DND-41 (cell line): ENCODE results near the gene COL20A1.

Experiments
- ATAC-seq: fragments of 200-7000 bp; cut with Tn5 transposase; 3 replicates; pipeline ENCODE4 v1.9.1; 2021; ENCODE audit warnings: low read depth; ENCODE audit not compliant: insufficient read depth
- DNase-seq: peaks from one replicate; pipeline ENCODE4 v3.0.0-alpha.2; 2020
- H2AFZ ChIP-seq: 2 replicates; pipeline ENCODE4 v1.6.0; 2012; ENCODE audit warnings: low read depth, low read length
- H3K27ac ChIP-seq: 2 replicates; pipeline ENCODE4 v1.5.1; 2012; ENCODE audit warnings: low read length, inconsistent platforms
- H3K27me3 ChIP-seq: fragments of 200-600 bp; sonication (generic); 2 replicates; pipeline ENCODE4 v1.6.0; 2012; ENCODE audit warnings: low read length, mild to moderate bottlenecking, inconsistent platforms; ENCODE audit not compliant: insufficient read depth, poor library complexity
- H3K36me3 ChIP-seq: 2 replicates; pipeline ENCODE4 v1.5.1; 2012; ENCODE audit warnings: low read length, inconsistent platforms; ENCODE audit not compliant: insufficient read depth
- H3K4me1 ChIP-seq: 2 replicates; pipeline ENCODE4 v1.5.1; 2012; ENCODE audit warnings: mild to moderate bottlenecking, low read length; ENCODE audit not compliant: insufficient read depth
- H3K4me2 ChIP-seq: 2 replicates; pipeline ENCODE4 v1.6.0; 2012; ENCODE audit warnings: mild to moderate bottlenecking, moderate library complexity, low read length, inconsistent platforms; ENCODE audit not compliant: insufficient read depth
- H3K4me3 ChIP-seq, 2 experiments: fragments of 200-600 bp in 1 of 2; shearing (Covaris generic) in 1 of 2; 2 replicates each; pipeline ENCODE4 v1.5.1; 2012 to 2016; ENCODE audit warnings: inconsistent platforms in 2 of 2, low read length in 2 of 2, mild to moderate bottlenecking in 2 of 2, low read depth in 1 of 2, moderate library complexity in 1 of 2
- H3K79me2 ChIP-seq: 2 replicates; pipeline ENCODE4 v1.6.0; 2012; ENCODE audit warnings: low read length, inconsistent platforms; ENCODE audit not compliant: insufficient read depth
- H3K9ac ChIP-seq: 2 replicates; pipeline ENCODE4 v1.6.0; 2012; ENCODE audit warnings: low read depth, mild to moderate bottlenecking, inconsistent platforms, low read length, moderate library complexity
- H3K9me3 ChIP-seq: 2 replicates; pipeline ENCODE4 v1.5.1; 2012; ENCODE audit warnings: low read length, moderate library complexity, mild to moderate bottlenecking, inconsistent platforms; ENCODE audit not compliant: insufficient read depth, severe bottlenecking
- H4K20me1 ChIP-seq: 2 replicates; pipeline ENCODE4 v1.6.0; 2012; ENCODE audit warnings: low read length; ENCODE audit not compliant: insufficient read depth
- EZH2 ChIP-seq: IDR thresholded peaks from 3 replicates; pipeline ENCODE4 v1.6.1; 2012; ENCODE audit warnings: borderline replicate concordance, low read depth, mild to moderate bottlenecking, moderate library complexity, low read length, inconsistent platforms; ENCODE audit not compliant: severe bottlenecking
- TF ChIP-seq, protein P1 (sequence below): IDR thresholded peaks from 2 replicates; pipeline ENCODE4 v1.5.1; 2012; ENCODE audit warnings: borderline replicate concordance, low read length, moderate library complexity, mild to moderate bottlenecking; ENCODE audit not compliant: poor library complexity, severe bottlenecking; ENCODE audit errors: extremely low read depth

COL20A1 gene

DNA sequence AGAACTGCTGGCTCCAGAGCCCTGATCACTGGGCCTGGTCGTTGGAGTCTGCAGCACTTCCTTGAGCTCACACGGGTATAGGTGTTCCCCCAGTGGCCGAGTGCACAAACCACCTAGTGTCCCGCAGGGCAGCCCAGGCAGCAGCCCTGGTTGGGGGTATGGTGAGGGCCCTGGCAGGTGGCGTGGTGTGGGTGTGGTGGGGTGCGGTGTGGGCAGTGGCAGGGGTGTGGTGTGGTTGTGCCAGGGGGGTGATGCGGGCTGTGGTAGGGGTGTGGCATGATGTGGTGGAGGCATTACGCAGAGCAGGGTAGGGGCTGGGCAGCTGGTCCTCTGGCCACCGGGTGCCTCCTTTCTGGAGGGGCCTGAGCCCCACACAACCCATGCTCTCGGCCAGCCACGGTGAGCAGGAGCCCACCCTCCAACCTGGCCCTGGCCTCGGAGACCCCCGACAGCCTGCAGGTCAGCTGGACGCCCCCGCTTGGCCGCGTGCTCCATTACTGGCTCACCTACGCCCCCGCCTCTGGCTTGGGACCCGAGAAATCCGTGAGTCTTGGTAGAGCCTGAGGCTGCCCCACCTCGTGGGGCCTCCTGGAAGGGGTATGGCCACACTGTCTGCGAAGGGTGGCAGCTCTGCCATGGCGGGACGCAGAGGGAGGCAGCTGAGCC is 20.5 kb downstream of the COL20A1 start:
- H3K27me3 ChIP-seq, result no peaks in the 10 kb centered on the region
- no peak overlapping the region for H3K9ac ChIP-seq
- no peak overlapping the region for H3K4me2 ChIP-seq
- DNase-seq, result no peak
- H4K20me1 ChIP-seq, result peaks cover 9% of the 10 kb centered on the region
- H3K4me1 ChIP-seq, result no peaks in the 10 kb centered on the region
- TF ChIP-seq, protein P1, sequence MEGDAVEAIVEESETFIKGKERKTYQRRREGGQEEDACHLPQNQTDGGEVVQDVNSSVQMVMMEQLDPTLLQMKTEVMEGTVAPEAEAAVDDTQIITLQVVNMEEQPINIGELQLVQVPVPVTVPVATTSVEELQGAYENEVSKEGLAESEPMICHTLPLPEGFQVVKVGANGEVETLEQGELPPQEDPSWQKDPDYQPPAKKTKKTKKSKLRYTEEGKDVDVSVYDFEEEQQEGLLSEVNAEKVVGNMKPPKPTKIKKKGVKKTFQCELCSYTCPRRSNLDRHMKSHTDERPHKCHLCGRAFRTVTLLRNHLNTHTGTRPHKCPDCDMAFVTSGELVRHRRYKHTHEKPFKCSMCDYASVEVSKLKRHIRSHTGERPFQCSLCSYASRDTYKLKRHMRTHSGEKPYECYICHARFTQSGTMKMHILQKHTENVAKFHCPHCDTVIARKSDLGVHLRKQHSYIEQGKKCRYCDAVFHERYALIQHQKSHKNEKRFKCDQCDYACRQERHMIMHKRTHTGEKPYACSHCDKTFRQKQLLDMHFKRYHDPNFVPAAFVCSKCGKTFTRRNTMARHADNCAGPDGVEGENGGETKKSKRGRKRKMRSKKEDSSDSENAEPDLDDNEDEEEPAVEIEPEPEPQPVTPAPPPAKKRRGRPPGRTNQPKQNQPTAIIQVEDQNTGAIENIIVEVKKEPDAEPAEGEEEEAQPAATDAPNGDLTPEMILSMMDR, result no peak
- TF ChIP-seq EZH2, result no peak
- no peak overlapping the region for H3K27ac ChIP-seq
- no peak for ATAC-seq
- no peak overlapping the region for H3K4me3 ChIP-seq
- H3K9me3 ChIP-seq, result no peaks in the 10 kb centered on the region
- no peak overlapping the region for H2AFZ ChIP-seq
- H3K79me2 ChIP-seq, result no peaks in the 10 kb centered on the region
- H3K36me3 ChIP-seq, result no peaks in the 10 kb centered on the region

DNA sequence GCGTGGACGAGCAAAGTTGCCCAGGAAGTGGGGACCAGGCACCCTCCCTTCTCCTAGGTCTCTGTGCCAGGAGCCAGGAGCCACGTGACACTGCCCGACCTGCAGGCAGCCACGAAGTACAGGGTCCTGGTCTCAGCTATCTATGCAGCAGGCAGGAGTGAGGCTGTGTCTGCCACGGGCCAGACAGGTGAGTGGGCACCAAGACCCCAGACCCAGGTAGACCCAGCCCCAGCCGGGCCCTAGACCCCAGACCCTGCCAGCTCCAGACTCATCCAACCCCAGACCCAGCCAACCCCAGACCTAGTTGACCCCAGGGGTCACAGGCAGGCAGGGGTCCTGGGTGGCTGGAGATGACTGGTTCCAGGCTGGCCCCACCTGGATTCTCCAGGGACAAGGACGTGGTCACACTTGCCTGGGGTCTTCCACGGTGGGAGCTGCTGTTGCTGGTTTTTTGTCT is 21.1 kb downstream of the COL20A1 start:
- no peaks in the 10 kb centered on the region for H3K36me3 ChIP-seq
- H3K27me3 ChIP-seq, result no peaks in the 10 kb centered on the region
- no peaks in the 10 kb centered on the region for H3K9me3 ChIP-seq
- ATAC-seq (no peak), DNase-seq (no peak)
- no peak overlapping the region for H3K4me2 ChIP-seq
- no peak overlapping the region for H3K4me3 ChIP-seq
- H2AFZ ChIP-seq, result no peak overlapping the region
- peaks cover 9% of the 10 kb centered on the region for H4K20me1 ChIP-seq
- H3K4me1 ChIP-seq, result no peaks in the 10 kb centered on the region
- H3K9ac ChIP-seq, result no peak overlapping the region
- TF ChIP-seq, protein P1, result no peak
- TF ChIP-seq EZH2, result no peak
- H3K79me2 ChIP-seq, result no peaks in the 10 kb centered on the region
- H3K27ac ChIP-seq, result no peak overlapping the region

DNA sequence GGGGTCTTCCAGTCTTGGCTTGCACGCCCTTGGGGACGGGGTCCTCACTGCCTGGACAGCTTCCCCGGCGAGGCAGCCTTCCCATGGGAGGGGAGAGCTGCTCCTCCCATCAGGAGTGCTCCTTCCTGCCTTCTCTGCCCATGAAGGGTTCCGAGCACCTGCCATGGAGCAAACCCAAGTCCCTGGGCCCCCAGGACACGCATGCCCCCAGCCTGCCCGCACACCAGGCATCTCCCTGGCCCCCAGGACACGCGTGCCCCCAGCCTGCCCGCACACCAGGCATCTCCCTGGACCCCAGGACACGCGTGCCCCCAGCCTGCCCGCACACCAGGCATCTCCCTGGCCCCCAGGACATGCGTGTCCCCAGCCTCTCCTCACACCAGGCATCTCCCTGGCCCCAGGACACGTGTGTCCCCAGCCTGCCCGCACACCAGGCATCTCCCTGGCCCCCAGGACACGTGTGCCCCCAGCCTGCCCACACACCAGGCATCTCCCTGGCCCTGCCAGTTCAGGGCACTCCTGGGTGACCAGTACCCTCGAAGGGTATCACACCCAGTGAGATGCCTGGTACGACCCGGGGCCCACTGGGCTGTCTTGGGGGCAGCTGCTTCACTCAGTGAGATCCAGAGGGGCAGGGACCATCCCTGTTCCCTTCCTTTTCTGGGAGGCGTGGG is 21.7 kb downstream of the COL20A1 start:
- Histone ChIP-seq H3K4me1 (no peaks in the 10 kb centered on the region), H3K79me2 (no peaks in the 10 kb centered on the region), H3K4me3 (no peak overlapping the region), H3K36me3 (no peaks in the 10 kb centered on the region), H3K4me2 (no peak overlapping the region), H3K27ac (no peak overlapping the region), H3K9me3 (no peaks in the 10 kb centered on the region), H2AFZ (no peak overlapping the region), H3K9ac (no peak overlapping the region), H3K27me3 (no peaks in the 10 kb centered on the region), H4K20me1 (peaks cover 7% of the 10 kb centered on the region; the same call in 1 of the 2 replicates)
- TF ChIP-seq EZH2, result no peak
- TF ChIP-seq, protein P1, result no peak
- no peak for ATAC-seq
- DNase-seq, result no peak
